Ishikawa (cell line): ENCODE results near the gene ERMP1.

ENCODE experiments used
- CEBPB ChIP-seq: IDR thresholded peaks from 2 replicates; pipeline ENCODE4 v1.6.1; 2012
- RAD21 ChIP-seq: IDR thresholded peaks from 2 replicates; pipeline ENCODE4 v1.6.1; 2012; ENCODE audit warnings: low read depth
- TF ChIP-seq, protein P1 (sequence below): IDR thresholded peaks from 2 replicates; pipeline ENCODE4 v1.6.1; 2012

DNA sequence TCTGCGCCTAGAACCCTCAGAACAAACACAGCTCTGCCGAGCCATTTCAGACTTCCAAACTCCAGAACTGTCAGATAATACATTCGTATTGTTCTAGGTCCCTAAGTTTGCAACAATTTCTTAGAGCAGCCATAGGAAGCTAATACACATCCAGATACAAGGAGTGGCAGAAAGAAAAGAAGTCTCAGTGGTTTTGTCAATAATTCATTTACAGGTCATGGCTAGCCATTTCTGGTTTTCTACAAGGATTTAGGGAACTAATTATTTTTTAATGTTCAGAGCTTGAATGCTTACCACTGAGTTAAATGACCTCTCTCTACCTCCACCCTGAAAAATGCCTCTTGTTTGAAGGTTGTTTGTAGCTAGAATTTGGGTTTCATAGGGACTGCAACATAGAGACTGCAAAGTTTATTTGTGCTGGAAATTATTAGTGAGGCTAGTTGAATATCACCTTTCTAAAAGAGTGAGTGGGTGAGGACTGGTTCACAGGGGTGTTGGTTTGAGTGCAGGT is 15.5 kb upstream of the ERMP1 start:
- no peak for TF ChIP-seq RAD21
- TF ChIP-seq, protein P1, sequence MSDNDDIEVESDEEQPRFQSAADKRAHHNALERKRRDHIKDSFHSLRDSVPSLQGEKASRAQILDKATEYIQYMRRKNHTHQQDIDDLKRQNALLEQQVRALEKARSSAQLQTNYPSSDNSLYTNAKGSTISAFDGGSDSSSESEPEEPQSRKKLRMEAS = no peak
- no peak for TF ChIP-seq CEBPB
